Activated CD4-positive, alpha-beta T cell treated with anti-CD3 and anti-CD28 coated beads, Interleukin-2, amount 50 U/mL, for 1 hour (primary cell): ENCODE results near the gene AGBL4.

Source experiments
- DNase-seq: peaks from one replicate; pipeline ENCODE4 v3.0.0-alpha.2; 2020

The AGBL4 gene

GRCh38 chr1:48616710-48617109 is 1407.0 kb downstream of the AGBL4 start:
- DNase-seq, result no peak

DNA sequence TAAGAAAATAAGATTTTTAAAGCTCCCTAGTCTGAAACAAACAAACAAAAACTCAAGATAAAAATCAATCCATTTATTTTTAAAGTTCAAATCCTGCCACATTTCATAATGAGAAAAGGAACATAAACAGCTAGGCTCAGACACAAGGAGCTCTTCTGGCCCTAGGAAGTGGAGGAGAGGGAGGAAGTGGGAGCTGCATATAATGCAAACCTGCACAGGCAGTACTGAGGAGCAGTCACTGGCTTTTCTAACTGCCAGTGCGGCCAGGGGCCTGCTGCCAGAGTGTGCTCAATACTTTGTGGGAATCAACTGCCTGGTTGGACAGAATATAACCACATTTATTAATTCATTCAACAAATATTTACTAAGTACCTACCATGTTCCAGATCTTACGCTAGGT is 1411.9 kb downstream of the AGBL4 start:
- no peak for DNase-seq

- no peak for DNase-seq
Observed at GRCh38 chr1:48610628-48611542, 1412.9 kb downstream of the AGBL4 start.

- no peak for DNase-seq
Observed at GRCh38 chr1:48608882-48609281, 1414.9 kb downstream of the AGBL4 start.

DNA sequence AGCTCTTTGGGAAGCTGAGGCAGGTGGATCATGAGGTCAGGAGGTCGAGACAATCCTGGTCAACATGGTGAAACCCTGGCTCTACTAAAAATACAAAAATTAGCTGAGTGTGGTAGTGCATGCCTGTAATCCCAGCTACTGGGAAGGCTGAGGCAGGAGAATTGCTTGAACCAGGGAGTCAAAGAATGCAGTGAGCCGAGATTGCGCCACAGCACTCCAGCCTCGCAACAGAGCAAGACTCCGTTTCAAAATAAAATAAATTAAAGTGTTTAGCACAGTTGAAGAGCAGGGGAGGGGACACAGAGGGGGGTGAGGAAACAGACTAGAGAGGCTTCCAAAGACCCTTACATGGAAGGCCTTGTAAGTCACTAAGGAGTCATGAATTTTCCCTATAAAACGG is 1420.5 kb downstream of the AGBL4 start:
- DNase-seq, result no peak

DNA sequence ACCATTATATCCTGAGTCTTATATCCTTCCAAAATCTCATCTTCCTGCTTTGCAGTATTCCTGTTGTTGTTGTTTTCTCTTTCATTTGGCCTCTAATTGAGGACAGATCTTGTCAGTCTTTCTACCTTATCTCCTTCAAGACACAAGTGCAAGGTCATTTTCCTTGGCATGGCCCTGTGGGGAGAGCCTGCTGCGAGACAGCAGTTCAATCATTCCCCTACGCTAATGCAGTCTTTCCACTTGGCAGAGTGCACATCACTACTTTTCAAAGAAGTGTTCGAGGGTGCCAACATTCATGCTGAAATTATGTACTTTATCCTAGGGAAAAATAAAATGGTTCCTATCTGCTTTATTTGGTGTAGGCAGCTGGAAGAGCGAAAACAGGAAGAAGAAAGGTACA is 1421.4 kb downstream of the AGBL4 start:
- no peak for DNase-seq

GRCh38 chr1:48600182-48600581 is 1423.6 kb downstream of the AGBL4 start:
- DNase-seq, result no peak

GRCh38 chr1:48597663-48598062 is 1426.1 kb downstream of the AGBL4 start:
- DNase-seq, result no peak

DNA sequence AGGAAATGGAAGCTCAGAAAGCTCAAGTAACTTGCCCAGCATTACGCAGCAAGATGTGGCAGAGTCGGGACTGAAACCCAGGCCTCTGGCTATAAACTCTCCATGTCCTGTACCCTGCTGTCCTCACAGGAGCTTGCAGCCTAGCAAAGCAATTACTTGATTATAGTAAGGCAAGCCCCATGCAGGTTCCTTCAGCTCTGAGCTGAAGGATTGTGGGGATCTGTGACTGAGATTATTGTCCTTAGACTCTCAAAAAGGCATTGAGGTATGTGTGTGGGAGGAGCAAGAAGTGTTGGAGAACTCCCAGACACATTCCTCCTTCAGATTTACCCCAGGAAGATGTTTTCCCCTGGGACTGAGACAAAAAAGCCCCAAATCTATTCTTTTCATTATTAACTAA is 1427.7 kb downstream of the AGBL4 start:
- no peak for DNase-seq

GRCh38 chr1:48595613-48596012 is 1428.1 kb downstream of the AGBL4 start:
- DNase-seq, result no peak

GRCh38 chr1:48592330-48592729 is 1431.4 kb downstream of the AGBL4 start:
- no peak for DNase-seq

- no peak for DNase-seq
Observed at GRCh38 chr1:48591181-48591580, 1432.6 kb downstream of the AGBL4 start.

DNA sequence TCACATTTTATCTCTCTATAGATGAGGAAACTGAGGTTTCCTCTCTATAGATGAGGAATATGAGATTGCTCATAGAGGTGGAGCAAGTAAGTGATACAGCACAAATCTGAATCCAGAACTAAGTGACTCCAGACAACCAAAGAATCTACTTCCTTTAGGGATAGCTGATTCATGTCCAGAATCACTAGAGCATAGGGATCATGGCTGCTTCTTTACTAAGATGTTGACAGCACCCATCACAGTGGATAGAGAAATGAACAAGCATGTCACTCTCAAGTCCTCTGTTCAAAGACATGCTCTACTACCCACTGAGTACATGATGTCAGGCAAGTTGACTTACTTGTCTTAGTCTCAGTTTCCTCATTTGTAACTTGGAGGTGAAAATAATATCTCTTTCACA is 1435.7 kb downstream of the AGBL4 start:
- DNase-seq, result no peak

DNA sequence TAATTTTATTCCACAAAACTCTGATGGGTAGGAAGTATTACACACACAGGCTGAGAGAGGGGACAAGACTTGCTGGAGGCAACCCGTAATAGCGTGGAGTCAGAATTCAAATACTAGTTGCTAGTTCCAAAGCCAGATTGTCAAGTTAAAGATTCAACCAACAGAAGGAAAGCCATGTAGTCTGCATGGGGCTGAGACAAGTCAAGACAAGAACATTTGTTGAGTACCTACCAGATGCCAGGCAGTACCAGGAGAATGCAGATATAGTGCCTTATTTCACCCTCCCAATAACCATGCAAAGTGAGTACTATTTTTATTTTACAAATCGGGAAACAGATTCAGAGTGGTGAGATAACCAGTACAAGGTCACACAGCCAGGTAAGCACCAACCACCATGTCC is 1441.3 kb downstream of the AGBL4 start:
- DNase-seq, result no peak

- DNase-seq, result no peak
Observed at GRCh38 chr1:48581270-48581669, 1442.5 kb downstream of the AGBL4 start.

DNA sequence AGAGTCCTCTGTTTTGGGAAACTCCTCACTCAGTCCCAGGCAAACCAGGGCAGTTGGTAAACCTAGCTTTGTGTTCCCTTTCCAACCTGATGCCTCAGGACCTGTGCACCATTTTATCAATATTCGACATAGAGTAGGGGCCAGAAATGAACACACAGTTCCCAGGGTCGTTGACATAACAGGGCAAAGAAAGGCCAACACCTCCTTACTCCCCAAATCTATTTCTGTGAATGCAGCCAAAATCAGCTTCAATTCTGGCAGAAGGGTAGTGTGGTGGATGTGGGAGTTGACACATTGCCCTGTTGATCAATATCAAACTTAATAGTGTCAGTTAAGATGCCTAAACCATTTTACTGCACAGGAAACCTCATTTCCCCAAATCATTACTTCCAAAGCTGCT is 1447.2 kb downstream of the AGBL4 start:
- DNase-seq, result no peak

- DNase-seq, result no peak
Observed at GRCh38 chr1:48572646-48573258, 1451.0 kb downstream of the AGBL4 start.

GRCh38 chr1:48572134-48572533 is 1451.6 kb downstream of the AGBL4 start:
- no peak for DNase-seq

- DNase-seq, result no peak
Observed at GRCh38 chr1:48571303-48571987, 1452.3 kb downstream of the AGBL4 start.

- no peak for DNase-seq
Observed at GRCh38 chr1:48570568-48570967, 1453.2 kb downstream of the AGBL4 start.

- DNase-seq, result no peak
Observed at GRCh38 chr1:48568501-48568900, 1455.3 kb downstream of the AGBL4 start.

DNA sequence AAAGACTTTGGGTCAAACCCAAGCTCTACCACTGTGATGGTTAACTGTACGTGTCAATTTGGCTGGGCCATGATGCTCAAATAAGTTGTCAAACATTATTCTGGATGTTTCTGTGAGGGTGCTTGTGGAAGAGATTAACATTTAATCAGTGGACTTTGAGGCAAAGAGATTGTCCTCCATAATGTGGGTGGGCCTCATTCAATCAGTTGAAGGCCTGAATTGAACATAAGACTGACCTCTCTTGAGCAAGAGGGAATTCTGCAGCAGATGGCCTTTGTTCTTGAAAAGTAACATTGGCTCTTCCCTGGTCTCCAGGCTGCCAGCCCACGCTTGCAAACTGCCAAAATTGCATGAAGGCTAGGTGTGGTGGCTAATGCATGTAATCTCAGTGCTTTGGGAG is 1457.3 kb downstream of the AGBL4 start:
- no peak for DNase-seq

GRCh38 chr1:48563021-48563420 is 1460.7 kb downstream of the AGBL4 start:
- no peak for DNase-seq

DNA sequence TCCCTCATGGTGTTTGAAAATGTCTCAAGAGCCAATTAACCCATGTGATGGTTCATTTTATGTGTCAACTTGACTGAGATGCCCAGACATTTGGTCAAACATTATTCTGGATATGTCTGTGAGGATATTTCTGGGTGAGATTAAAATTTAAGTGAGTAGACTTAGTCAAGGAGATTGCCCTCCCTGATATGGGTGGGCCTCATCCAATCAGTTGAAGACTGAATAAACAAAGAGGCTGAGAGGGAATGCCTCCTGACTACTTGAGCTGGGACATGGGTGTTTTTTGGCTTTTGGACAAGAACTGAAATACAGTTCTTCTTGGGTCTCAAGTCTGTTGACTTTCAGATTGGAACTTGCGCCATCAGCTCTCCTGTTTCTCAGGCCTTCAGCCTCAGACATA is 1462.3 kb downstream of the AGBL4 start:
- no peak for DNase-seq
